Measurements from ENCODE around the gene ARHGEF28. TPM values are rescaled to one million over a fixed set of nuclear protein-coding genes. Genes with fewer than 3 reads are reported as not detected.

The ARHGEF28 gene
- total RNA-seq, 1 experiment from 2014 or later, result 0.57 TPM

GRCh38 chr5:73917891-73918290, 291.9 kb downstream of the ARHGEF28 start:
- no peak overlapping the region for H3K4me3 Mint-ChIP-seq
- H3K36me3 Mint-ChIP-seq (ENCODE audit: insufficient read depth in 1 of 3, low read depth in 3 of 3), result no peaks in the 10 kb centered on the region
- H2BK5ac ChIP-seq (ENCODE audit: insufficient read length, low read length), result no peak overlapping the region
- no peak overlapping the region for H4K8ac ChIP-seq (replicated peaks; ENCODE audit: insufficient read length, low read depth, low read length)
- H3K18ac ChIP-seq (ENCODE audit: insufficient read length, low read depth, low read length), result no peak overlapping the region
- no peak for DNase-seq
- no peaks in the 10 kb centered on the region for H3K9me3 ChIP-seq (ENCODE audit: control insufficient read depth, low read depth, low read length)
- no peaks in the 10 kb centered on the region for H3K9me3 Mint-ChIP-seq
- no peak overlapping the region for H2BK12ac ChIP-seq (ENCODE audit: insufficient read length, low read depth, low read length)
- no peak overlapping the region for H2AFZ ChIP-seq (ENCODE audit: low read length)
- no peak overlapping the region for H3K23ac ChIP-seq (ENCODE audit: insufficient read length, low read depth, low read length)
- no peak overlapping the region for H2AK5ac ChIP-seq (ENCODE audit: insufficient read length, low read length)
- H4K91ac ChIP-seq (ENCODE audit: insufficient read length, low read depth, low read length), result no peak overlapping the region
- no peak overlapping the region for H3K4ac ChIP-seq (ENCODE audit: low read depth, low read length)
- no peaks in the 10 kb centered on the region for H4K20me1 ChIP-seq (ENCODE audit: control insufficient read depth, insufficient read depth, insufficient read length)
- no peak overlapping the region for H4K5ac ChIP-seq (ENCODE audit: insufficient read length, low read depth, low read length)
- no peak overlapping the region for H3K56ac ChIP-seq (ENCODE audit: insufficient read length, low read depth, low read length)
- H3K79me1 ChIP-seq (ENCODE audit: insufficient read depth, low read depth, low read length, poor library complexity, severe bottlenecking), result no peaks in the 10 kb centered on the region
- H2BK15ac ChIP-seq (ENCODE audit: low read depth, low read length), result no peak overlapping the region
- H3K4me1 ChIP-seq (ENCODE audit: insufficient read depth, low read length), result no peaks in the 10 kb centered on the region
- no peak overlapping the region for H3T11ph ChIP-seq (ENCODE audit: low read length)
- no peak overlapping the region; a peak in 1 of 7 replicates for H3K27ac Mint-ChIP-seq
- no peak overlapping the region for H3K14ac ChIP-seq (ENCODE audit: insufficient read depth, low read length)
- no CpG with 5 or more reads among the region's 4 CpGs for WGBS (ENCODE audit: extremely low coverage, insufficient read length, low lambda C conversion rate)
- no peaks in the 10 kb centered on the region for H3K27me3 Mint-ChIP-seq (ENCODE audit: low read depth)
- no peak overlapping the region for H2BK20ac ChIP-seq (ENCODE audit: low read depth, low read length, poor library complexity, severe bottlenecking)
- no peak overlapping the region for H3K4me2 ChIP-seq (ENCODE audit: insufficient read depth, insufficient read length, low read length)
- no peak overlapping the region for H2BK120ac ChIP-seq (ENCODE audit: low read depth, low read length, poor library complexity, severe bottlenecking)
- H3K27ac ChIP-seq (ENCODE audit: insufficient read length, low read depth, low read length), result no peak overlapping the region
- H3K23me2 ChIP-seq (ENCODE audit: insufficient read length, low read depth, low read length, poor library complexity, severe bottlenecking), result no peaks in the 10 kb centered on the region
- TF ChIP-seq CTCF (conservative IDR thresholded peaks at IDR 0.05), result no peak
- H3K79me2 ChIP-seq (ENCODE audit: insufficient read depth, low read length), result no peaks in the 10 kb centered on the region
- no peak overlapping the region for H3K9ac ChIP-seq (ENCODE audit: extremely low read depth, insufficient read length, low read length)
- H3K27me3 ChIP-seq (ENCODE audit: insufficient read depth, low read length), result no peaks in the 10 kb centered on the region
- peaks cover 5 to 11% of the 10 kb centered on the region in 2 experiments; a peak in 3 of 4 replicates for H3K4me1 Mint-ChIP-seq
